OCI-LY1 (cell line): ENCODE results near the gene GALNT9.

Experiments
- H2AFZ ChIP-seq: fragments of 200-600 bp; sonication (generic), shearing (Covaris generic); 2 replicates; pipeline ENCODE4 v1.6.0; 2014; ENCODE audit warnings: antibody characterized with exemption, mild to moderate bottlenecking, low read length
- H3F3A ChIP-seq: fragments of 200-600 bp; sonication (generic), shearing (Covaris generic); 2 replicates; pipeline ENCODE4 v1.6.0; 2014; ENCODE audit warnings: mild to moderate bottlenecking, antibody characterized with exemption, low read length, moderate library complexity; ENCODE audit not compliant: insufficient read depth
- H3K27ac ChIP-seq: fragments of 200-600 bp; sonication (generic); 2 replicates; pipeline ENCODE4 v1.5.1; 2014; ENCODE audit warnings: low read length, mixed run types, mild to moderate bottlenecking, low read depth; ENCODE audit not compliant: poor library complexity, severe bottlenecking
- H3K27me3 ChIP-seq: fragments of 200-600 bp; sonication (generic); 2 replicates; pipeline ENCODE4 v1.6.0; 2014; ENCODE audit warnings: antibody characterized with exemption, mild to moderate bottlenecking, low read length, moderate library complexity; ENCODE audit not compliant: insufficient read depth
- H3K36me3 ChIP-seq: fragments of 200-600 bp; sonication (generic); 2 replicates; pipeline ENCODE4 v1.6.1; 2014; ENCODE audit warnings: mild to moderate bottlenecking, antibody characterized with exemption, low read length, moderate library complexity, mixed read lengths; ENCODE audit not compliant: insufficient read depth
- H3K4me1 ChIP-seq: fragments of 200-600 bp; sonication (generic); 2 replicates; pipeline ENCODE4 v1.5.1; 2014; ENCODE audit warnings: mild to moderate bottlenecking, low read length, moderate library complexity; ENCODE audit not compliant: insufficient read depth, severe bottlenecking
- H3K4me2 ChIP-seq: fragments of 200-600 bp; sonication (generic), shearing (Covaris generic); 2 replicates; pipeline ENCODE4 v1.6.1; 2014; ENCODE audit warnings: low read length
- H3K4me3 ChIP-seq: fragments of 200-600 bp; sonication (generic); 2 replicates; pipeline ENCODE4 v1.5.1; 2014; ENCODE audit warnings: low read length, low read depth, mild to moderate bottlenecking, mixed read lengths; ENCODE audit not compliant: poor library complexity, severe bottlenecking
- H3K79me2 ChIP-seq: fragments of 200-600 bp; shearing (Covaris generic); 2 replicates; pipeline ENCODE4 v1.6.1; 2016; ENCODE audit warnings: mixed run types, low read length, mixed read lengths; ENCODE audit not compliant: insufficient read depth
- H3K9ac ChIP-seq: fragments of 200-600 bp; sonication (generic), shearing (Covaris generic); 2 replicates; pipeline ENCODE4 v1.6.1; 2014; ENCODE audit warnings: mild to moderate bottlenecking, low read length, mixed read lengths
- H3K9me2 ChIP-seq: fragments of 200-600 bp; sonication (generic), shearing (Covaris generic); 2 replicates; pipeline ENCODE4 v1.6.1; 2014; ENCODE audit warnings: low read depth, mild to moderate bottlenecking, low read length, mixed read lengths
- H3K9me3 ChIP-seq: fragments of 200-600 bp; shearing (Covaris generic); 2 replicates; pipeline ENCODE4 v1.6.1; 2014; ENCODE audit warnings: low read length, mixed read lengths
- H4K20me1 ChIP-seq: fragments of 200-600 bp; sonication (generic), shearing (Covaris generic); 2 replicates; pipeline ENCODE4 v1.6.0; 2016; ENCODE audit warnings: mild to moderate bottlenecking, low read length; ENCODE audit not compliant: insufficient read depth
- CTCF ChIP-seq: fragments of 200-600 bp; sonication (generic), shearing (Covaris generic); IDR thresholded peaks from 2 replicates; pipeline ENCODE4 v1.5.1; 2017; ENCODE audit warnings: mild to moderate bottlenecking, antibody characterized with exemption, low read length, moderate library complexity, mixed read lengths
- EZH2 ChIP-seq: fragments of 200-600 bp; sonication (generic), shearing (Covaris generic); IDR thresholded peaks from 2 replicates; pipeline ENCODE4 v1.8.0; 2017; ENCODE audit warnings: borderline replicate concordance, mixed run types, mild to moderate bottlenecking, antibody characterized with exemption, low read length, moderate library complexity, mixed read lengths

Gene GALNT9

GRCh38 chr12:132333273-132333672, 3.9 kb upstream of the GALNT9 start:
- no peaks in the 10 kb centered on the region for H3K79me2 ChIP-seq
- H3K27me3 ChIP-seq: no peaks in the 10 kb centered on the region
- H3K9ac ChIP-seq: no peak overlapping the region
- H3K4me3 ChIP-seq: no peak overlapping the region
- no peaks in the 10 kb centered on the region for H3K9me3 ChIP-seq
- H2AFZ ChIP-seq: no peak overlapping the region
- H3K27ac ChIP-seq: no peak overlapping the region
- H3K9me2 ChIP-seq: no peaks in the 10 kb centered on the region
- H3F3A ChIP-seq: no peaks in the 10 kb centered on the region
- no peaks in the 10 kb centered on the region for H3K4me1 ChIP-seq
- H4K20me1 ChIP-seq: no peaks in the 10 kb centered on the region
- H3K4me2 ChIP-seq: no peak overlapping the region
- no peaks in the 10 kb centered on the region for H3K36me3 ChIP-seq
- TF ChIP-seq EZH2 (no peak), CTCF (no peak)

- H3K4me2 ChIP-seq: no peak overlapping the region
- H4K20me1 ChIP-seq: no peaks in the 10 kb centered on the region
- no peaks in the 10 kb centered on the region for H3K36me3 ChIP-seq
- H3K4me3 ChIP-seq: no peak overlapping the region
- no peaks in the 10 kb centered on the region for H3K79me2 ChIP-seq
- TF ChIP-seq CTCF (no peak), EZH2 (no peak)
- H3K9ac ChIP-seq: no peak overlapping the region
- no peaks in the 10 kb centered on the region for H3K9me3 ChIP-seq
- H2AFZ ChIP-seq: no peak overlapping the region
- H3K9me2 ChIP-seq: no peaks in the 10 kb centered on the region
- H3K27ac ChIP-seq: no peak overlapping the region
- no peaks in the 10 kb centered on the region for H3K4me1 ChIP-seq
- no peaks in the 10 kb centered on the region for H3F3A ChIP-seq
- no peaks in the 10 kb centered on the region for H3K27me3 ChIP-seq
Observed at GRCh38 chr12:132330549-132330881, 1.1 kb upstream of the GALNT9 start.

GRCh38 chr12:132329720-132330548, 545 bp upstream of the GALNT9 start:
- Histone ChIP-seq H3F3A (no peaks in the 10 kb centered on the region), H3K27ac (no peak overlapping the region), H3K27me3 (no peaks in the 10 kb centered on the region), H2AFZ (no peak overlapping the region), H3K4me3 (no peak overlapping the region), H3K9me2 (no peaks in the 10 kb centered on the region), H3K4me1 (no peaks in the 10 kb centered on the region), H4K20me1 (no peaks in the 10 kb centered on the region), H3K9ac (no peak overlapping the region), H3K79me2 (no peaks in the 10 kb centered on the region), H3K36me3 (no peaks in the 10 kb centered on the region), H3K9me3 (no peaks in the 10 kb centered on the region), H3K4me2 (no peak overlapping the region)
- TF ChIP-seq CTCF: no peak
- TF ChIP-seq EZH2: no peak
